Mucosa of descending colon (tissue), 3 donors: ENCODE measurements around the gene SERP1. TPM values are rescaled to one million over a fixed set of nuclear protein-coding genes. Genes with fewer than 3 reads are reported as not detected.

Experiments
- ATAC-seq: fragments of 200-7000 bp; cut with Tn5 transposase; one replicate; pipeline ENCODE4 v1.9.1; 2020; ENCODE audit warnings: mild to moderate bottlenecking, moderate library complexity
- DNase-seq, 3 donors: peaks; one replicate each; pipeline ENCODE4 v3.0.0-alpha.2; 2020
- H3K36me3 ChIP-seq: fragments of 200-600 bp; one replicate; pipeline ENCODE4 v1.8.0; 2021; ENCODE audit warnings: low read depth, mild to moderate bottlenecking
- H3K4me1 ChIP-seq: fragments of 200-600 bp; one replicate; pipeline ENCODE4 v1.8.0; 2021; ENCODE audit warnings: low read depth, mild to moderate bottlenecking
- H3K4me3 ChIP-seq: fragments of 200-600 bp; one replicate; pipeline ENCODE4 v1.8.0; 2021; ENCODE audit warnings: mild to moderate bottlenecking
- H3K9me3 ChIP-seq: fragments of 200-600 bp; one replicate; pipeline ENCODE4 v1.8.0; 2021; ENCODE audit warnings: mild to moderate bottlenecking
- CTCF ChIP-seq: fragments of 200-600 bp; IDR thresholded peaks from one replicate; pipeline ENCODE4 v1.8.0; 2022; ENCODE audit warnings: antibody characterized with exemption, mild to moderate bottlenecking
- intact Hi-C, 2 donors: fragments of 100-400 bp; cut with DNase I in 1 of 2; cut with micrococcal nuclease in 1 of 2; formaldehyde crosslinking; loops; one replicate each; pipeline versions ENCODE4 v1.11.0 to v1.11.1; 2022; cut with DNase I, micrococcal nuclease
- total RNA-seq, 3 donors: library from RNA; stranded (reverse); fragmentation: NEBNext Ultra II Directional in 2 of 3; extraction: Animal tissue kit (Norgen Biotek cat#: 25700) in 2 of 3; gene quantifications; one replicate each; pipeline versions ENCODE4 v1.2.1 to v1.2.4, GENCODE V29; 2021 to 2023
- donor health status: DM: no; HTN: no; CAD: no; lungs with moderate emphysema.
- donor health status: DM: no; HTN: no; CAD: no.
- donor health status: DM: no; HTN: yes; CAD: no.

Gene SERP1
- total RNA-seq, 3 donors from 2014 or later: 72.8 to 87.1 (median 86.6) TPM

- TF ChIP-seq CTCF: no peak
- no peak for ATAC-seq
- no peaks in the 10 kb centered on the region for H3K36me3 ChIP-seq
These were observed 11.4 kb upstream of the SERP1 start for GRCh38 chr3:150557725-150558124.

GRCh38 chr3:150556792-150557191 is 10.5 kb upstream of the SERP1 start:
- intact Hi-C loops: no loop called here

More at GRCh38 chr3:150557725-150558124, 11.4 kb upstream of the SERP1 start:
- Histone ChIP-seq H3K4me3 (no peak overlapping the region), H3K9me3 (no peaks in the 10 kb centered on the region), H3K4me1 (no peaks in the 10 kb centered on the region)
- DNase-seq: no peak
- intact Hi-C loops: no loop called here

GRCh38 chr3:150555859-150556436 is 9.7 kb upstream of the SERP1 start:
- intact Hi-C loops: no loop called here
- TF ChIP-seq CTCF: no peak
- no peak for DNase-seq
- Histone ChIP-seq H3K4me1 (no peaks in the 10 kb centered on the region), H3K4me3 (no peak overlapping the region), H3K9me3 (no peaks in the 10 kb centered on the region), H3K36me3 (no peaks in the 10 kb centered on the region)
- ATAC-seq: no peak

More at GRCh38 chr3:150556792-150557191, 10.5 kb upstream of the SERP1 start:
- Histone ChIP-seq H3K4me3 (no peak overlapping the region), H3K4me1 (no peaks in the 10 kb centered on the region), H3K9me3 (no peaks in the 10 kb centered on the region), H3K36me3 (no peaks in the 10 kb centered on the region)
- no peak for TF ChIP-seq CTCF
- no peak for DNase-seq
- no peak for ATAC-seq

- no peak for TF ChIP-seq CTCF
- DNase-seq: no peak
- intact Hi-C loops: no loop called here
- Histone ChIP-seq H3K4me1 (peaks cover 22% of the 10 kb centered on the region), H3K9me3 (no peaks in the 10 kb centered on the region), H3K36me3 (no peaks in the 10 kb centered on the region), H3K4me3 (peak overlapping the region; percentile 93)
- no peak for ATAC-seq
These were observed 897 bp upstream of the SERP1 start for GRCh38 chr3:150547045-150547741.

GRCh38 chr3:150545419-150546225 is 674 bp downstream of the SERP1 start:
- Histone ChIP-seq H3K4me1 (peaks cover 22% of the 10 kb centered on the region), H3K4me3 (peak overlapping the region; percentile 93), H3K9me3 (no peaks in the 10 kb centered on the region), H3K36me3 (no peaks in the 10 kb centered on the region)
- DNase-seq: peak in 1 of 3 donors; percentile 63
- intact Hi-C loops: no loop called here
- TF ChIP-seq CTCF: no peak
- ATAC-seq: peak; percentile 45
